HS-27A (cell line): ENCODE data around the gene GPR153.

Experiments
- DNase-seq: peaks from one replicate; pipeline ENCODE4 v3.0.0-alpha.2; 2012; ENCODE audit warnings: low read depth, missing footprints

The GPR153 gene

DNA sequence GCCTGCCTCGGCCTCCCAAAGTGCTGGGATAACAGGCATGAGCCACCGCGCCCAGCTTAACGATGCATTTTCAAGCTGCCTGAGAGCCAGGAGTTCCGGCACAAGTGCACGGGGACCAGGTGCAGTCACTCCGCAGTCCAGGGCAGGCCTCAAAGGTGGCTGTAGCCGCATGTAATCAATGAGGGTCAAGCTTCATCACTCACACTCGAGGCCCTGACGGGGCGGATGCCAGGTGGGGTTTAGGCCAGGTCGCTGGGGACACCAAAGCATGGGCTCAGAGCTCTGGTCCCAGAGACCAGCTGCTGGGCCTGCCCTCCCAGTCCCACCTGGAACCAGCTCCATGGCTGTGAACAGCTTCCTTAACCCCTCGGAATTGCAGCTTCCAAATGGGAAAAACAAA lies 26.1 kb upstream of the GPR153 start:
- DNase-seq: no peak

DNA sequence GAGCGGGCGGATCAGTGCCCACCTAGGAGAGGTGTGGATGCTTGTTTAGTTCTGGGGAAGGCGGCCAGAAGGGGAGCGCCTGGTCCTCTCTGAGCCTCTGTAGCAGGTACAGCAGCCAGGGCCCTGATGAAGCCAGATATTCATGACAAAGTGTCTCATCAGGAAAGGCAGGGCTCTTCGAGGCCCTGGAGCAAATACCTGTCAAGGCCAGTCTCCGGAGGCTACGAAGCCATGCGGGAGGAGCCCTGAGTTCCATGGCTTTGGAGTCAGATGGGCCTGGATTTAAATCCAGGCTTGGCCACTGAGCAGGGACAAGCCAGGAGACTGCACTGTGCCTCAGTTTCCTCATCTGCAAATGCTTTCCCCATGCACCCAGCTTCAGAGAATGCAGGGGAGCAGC lies 25.4 kb upstream of the GPR153 start:
- DNase-seq: no peak

GRCh38 chr1:6285336-6285735 lies 24.4 kb upstream of the GPR153 start:
- DNase-seq: no peak

DNA sequence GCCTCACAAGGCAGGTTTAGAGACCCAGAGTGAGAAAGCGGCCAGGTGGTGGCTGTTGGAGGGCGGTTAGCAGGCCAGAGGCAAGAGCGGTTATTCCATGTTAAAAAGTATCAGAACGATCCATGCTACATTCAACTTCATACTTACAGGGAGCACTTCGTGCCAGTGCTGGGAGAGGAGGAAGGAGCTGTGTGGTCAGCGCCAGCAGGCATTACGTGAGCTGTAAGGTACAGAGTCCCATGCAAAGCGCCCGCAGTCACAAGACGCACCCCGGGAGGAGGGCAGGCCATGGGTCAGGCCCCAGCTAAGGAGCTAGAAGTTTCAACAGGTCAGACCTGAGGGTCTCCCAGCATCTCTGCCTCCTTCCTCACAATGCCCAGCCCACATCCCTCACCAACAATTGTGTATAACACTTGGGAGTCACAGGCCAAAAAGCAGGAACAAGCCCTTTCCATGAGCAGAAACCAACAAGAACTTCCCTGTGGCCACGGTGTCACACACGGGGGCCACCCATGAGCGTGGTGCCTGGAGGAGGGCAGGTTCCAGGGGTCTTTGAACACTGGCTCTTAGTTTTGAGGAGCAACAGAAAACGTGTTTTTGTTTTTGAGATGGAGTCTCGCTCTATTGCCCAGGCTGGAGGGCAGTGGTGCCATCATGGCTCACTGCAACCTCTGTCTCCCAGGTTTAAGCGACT lies 21.8 kb upstream of the GPR153 start:
- no peak for DNase-seq

GRCh38 chr1:6281511-6282402 lies 20.9 kb upstream of the GPR153 start:
- DNase-seq: no peak

- DNase-seq: no peak
Observed at GRCh38 chr1:6280761-6281451, 20.0 kb upstream of the GPR153 start.

DNA sequence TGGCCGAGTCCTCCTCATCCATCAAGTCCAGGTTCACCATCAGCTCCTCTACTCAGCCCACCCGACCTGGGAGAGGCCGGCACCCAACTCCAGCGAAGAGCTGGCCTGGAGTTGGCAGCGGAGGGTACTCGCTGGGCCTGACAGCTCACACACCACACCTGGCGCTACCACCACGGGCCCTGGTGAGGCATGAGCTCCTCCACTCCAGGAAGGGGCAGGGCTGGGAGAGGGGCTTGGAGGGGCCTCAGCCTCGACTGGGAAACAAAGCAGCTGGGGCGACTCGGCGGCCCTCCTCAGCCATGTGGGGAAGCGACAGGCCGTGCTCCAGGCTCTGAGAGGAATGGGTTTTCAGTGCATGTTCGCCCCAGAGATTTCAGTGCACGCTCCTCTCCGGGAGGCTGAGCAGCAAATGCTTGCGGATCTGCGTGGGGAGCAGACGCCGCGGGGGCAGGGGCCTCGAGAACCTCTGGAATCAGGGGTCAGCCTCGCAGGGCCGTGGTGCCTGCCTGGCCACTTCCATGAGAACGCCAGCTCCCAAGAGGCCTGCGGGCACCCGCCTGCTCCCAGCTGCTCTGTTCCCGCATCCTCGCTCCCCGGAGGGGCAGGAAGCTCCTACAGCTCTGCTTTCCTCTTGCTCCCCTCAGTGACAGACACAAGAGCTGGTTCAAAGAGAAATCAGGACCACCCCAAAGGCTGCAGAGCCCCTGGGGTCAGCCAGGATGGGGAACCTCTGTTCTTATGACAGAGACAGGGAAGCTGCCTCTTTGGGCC lies 18.9 kb upstream of the GPR153 start:
- no peak for DNase-seq

GRCh38 chr1:6279066-6279465 lies 18.2 kb upstream of the GPR153 start:
- no peak for DNase-seq

DNA sequence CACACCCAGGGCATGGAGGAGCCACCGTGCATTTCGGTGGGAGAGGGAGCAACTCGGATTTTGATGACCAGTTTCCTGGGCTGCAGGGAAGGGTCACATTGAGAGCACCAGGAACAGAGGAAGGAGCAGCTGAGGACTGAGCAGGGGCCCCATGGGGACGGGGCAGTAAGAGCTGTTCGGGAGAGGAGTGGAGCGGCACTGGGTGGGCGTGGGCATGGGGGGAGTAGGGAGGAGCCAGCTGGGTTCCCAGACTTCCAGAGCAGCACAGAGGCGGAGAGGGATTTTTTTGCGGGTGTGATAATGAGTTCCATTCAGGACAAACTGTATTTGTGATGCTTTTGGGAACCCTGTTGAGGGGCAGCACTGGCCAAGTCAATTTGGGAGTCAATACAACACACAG lies 17.4 kb upstream of the GPR153 start:
- DNase-seq: no peak

DNA sequence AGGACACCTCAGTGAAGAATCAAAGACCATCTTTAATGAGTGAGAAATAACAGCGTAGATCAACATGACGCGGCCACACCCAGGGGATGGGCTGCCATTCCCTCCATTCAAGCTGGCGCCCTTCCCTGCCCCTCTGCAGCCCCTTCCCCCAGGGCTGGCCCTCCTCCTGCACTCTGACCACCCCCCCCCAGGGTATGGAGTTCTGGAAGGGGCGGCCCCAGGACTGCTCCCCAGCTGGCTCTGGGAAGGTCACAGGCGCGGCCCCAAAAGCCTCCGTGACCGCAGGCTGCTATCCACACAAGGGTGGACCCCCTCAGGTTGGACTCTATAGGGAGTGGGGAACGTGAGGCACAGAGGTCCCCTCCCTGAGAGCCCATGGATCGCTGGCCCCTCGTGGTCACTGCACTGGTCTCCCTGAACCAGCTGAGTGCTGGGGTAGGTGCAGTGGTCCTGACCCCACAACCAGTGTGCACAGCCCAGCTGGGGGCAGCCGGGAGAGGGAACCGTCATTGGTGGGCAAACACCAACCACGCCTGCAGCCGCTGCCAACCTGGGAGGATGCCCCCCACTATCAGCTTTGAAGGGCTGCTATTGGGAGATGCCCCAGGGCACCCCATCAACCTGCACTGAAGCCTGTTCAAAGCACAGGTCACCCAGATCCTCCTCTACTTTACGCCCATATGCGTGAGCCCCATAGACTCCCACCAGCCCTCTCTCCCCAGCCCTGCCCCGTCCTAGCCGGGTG lies 16.1 kb upstream of the GPR153 start:
- DNase-seq: no peak

- no peak for DNase-seq
Observed at GRCh38 chr1:6275826-6276782, 15.2 kb upstream of the GPR153 start.

- no peak for DNase-seq
Observed at GRCh38 chr1:6274622-6275139, 13.8 kb upstream of the GPR153 start.

DNA sequence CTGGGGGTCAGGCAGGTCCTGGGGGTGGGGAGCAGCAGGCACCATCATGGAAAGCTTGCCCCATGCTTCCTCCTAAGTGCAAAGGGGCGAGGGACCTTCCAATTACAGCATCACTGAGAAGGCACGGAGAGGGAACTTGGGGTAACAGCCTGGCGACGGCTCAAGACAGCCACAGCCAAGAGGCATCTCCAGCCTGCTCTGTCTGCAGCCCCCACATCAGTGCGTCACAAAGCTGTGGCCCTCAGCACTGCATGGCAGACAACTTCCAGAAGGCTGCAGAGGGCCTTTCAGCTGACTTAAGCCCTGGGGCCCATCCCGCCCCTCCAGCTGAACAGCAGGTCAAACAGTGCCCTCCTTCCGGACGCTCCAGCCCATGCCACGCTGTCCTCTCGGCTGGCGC lies 13.2 kb upstream of the GPR153 start:
- no peak for DNase-seq

GRCh38 chr1:6273380-6273891 lies 12.5 kb upstream of the GPR153 start:
- no peak for DNase-seq

DNA sequence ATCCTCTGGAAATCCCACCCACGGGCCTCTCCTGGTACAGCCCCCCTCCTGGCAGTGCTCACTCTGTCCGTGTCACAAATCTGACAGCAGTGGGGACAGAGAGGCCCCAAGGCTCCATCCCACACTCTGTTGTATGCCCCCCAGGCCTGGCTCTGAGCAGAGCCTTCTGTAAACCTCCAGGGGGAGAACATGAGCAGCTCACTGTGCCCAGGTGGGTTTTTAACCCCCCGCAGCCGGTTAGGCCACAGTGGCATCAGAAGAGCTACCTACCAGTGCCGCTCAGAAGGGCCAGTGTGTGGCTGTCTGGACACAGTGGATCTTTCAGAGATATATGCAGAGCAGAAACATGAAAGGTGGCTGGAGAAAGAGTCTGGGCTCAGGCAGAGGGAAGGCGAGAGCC lies 12.0 kb upstream of the GPR153 start:
- DNase-seq: no peak

GRCh38 chr1:6272452-6272851 lies 11.6 kb upstream of the GPR153 start:
- no peak for DNase-seq

- no peak for DNase-seq
Observed at GRCh38 chr1:6271554-6271953, 10.7 kb upstream of the GPR153 start.

DNA sequence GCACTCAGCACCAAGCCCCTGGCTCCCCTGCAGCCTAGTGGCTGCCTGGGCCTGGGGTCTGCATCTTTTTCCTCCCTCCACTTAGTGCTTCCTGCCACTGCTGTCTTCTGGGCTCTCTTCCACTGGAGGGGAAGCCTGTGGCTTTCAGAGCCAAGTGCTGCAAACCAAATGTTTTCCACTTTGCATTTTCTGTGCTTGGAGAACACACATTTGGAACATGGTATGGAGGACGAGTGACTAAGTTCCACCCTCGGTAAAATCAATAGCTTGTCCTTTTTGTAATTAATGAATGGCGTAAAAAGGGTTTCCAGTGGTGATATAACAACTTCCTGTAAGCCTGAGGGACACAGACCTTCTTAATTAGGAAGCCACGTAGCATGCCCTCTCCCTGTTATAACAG lies 10.1 kb upstream of the GPR153 start:
- no peak for DNase-seq

DNA sequence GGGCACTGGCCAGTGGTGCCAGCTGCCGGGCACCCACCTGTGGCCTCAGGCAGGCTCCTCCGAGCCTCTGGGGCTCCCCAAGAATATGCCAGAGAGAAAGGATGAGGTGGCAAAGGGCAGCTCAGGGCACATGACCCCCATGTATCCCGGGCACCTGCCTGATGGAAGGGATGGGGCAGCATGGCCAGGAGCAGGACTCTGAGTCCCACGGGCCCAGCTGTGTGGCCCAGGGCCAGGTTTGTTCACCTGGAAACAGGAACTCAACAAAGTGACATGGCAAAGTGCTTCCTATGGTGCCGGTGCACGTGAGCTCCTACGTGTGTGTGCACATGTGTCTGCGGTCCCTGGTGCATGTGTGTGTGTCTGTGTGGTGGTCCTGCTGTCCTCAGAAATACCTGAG lies 9.5 kb upstream of the GPR153 start:
- no peak for DNase-seq
